Retinal pigment epithelial cell (primary cell): Measurements from ENCODE around the gene FRMD1.

Source experiments
- DNase-seq: peaks from one replicate; pipeline ENCODE4 v3.0.0-alpha.2; 2010; ENCODE audit warnings: low read depth
- H3K4me3 ChIP-seq: 2 replicates; pipeline ENCODE4 v1.5.1; 2011; ENCODE audit warnings: mild to moderate bottlenecking, low read length, control low read depth, moderate library complexity
- CTCF ChIP-seq: conservative IDR thresholded peaks from 2 replicates; pipeline ENCODE4 v1.5.1; 2011; ENCODE audit warnings: low read depth, low read length, control low read depth, inconsistent platforms

Gene FRMD1

GRCh38 chr6:168111911-168112310, 32.9 kb upstream of the FRMD1 start:
- H3K4me3 ChIP-seq = no peak overlapping the region
- no peak for TF ChIP-seq CTCF
- no peak for DNase-seq

GRCh38 chr6:168110437-168110836, 31.4 kb upstream of the FRMD1 start:
- TF ChIP-seq CTCF = no peak
- H3K4me3 ChIP-seq = no peak overlapping the region
- no peak for DNase-seq

- TF ChIP-seq CTCF = no peak
- DNase-seq = no peak
- no peak overlapping the region for H3K4me3 ChIP-seq
These were observed 30.2 kb upstream of the FRMD1 start for GRCh38 chr6:168109171-168109570.

GRCh38 chr6:168107191-168107983, 28.4 kb upstream of the FRMD1 start:
- no peak for DNase-seq
- TF ChIP-seq CTCF = no peak
- H3K4me3 ChIP-seq = no peak overlapping the region

- no peak for TF ChIP-seq CTCF
- no peak overlapping the region for H3K4me3 ChIP-seq
- DNase-seq = no peak
These were observed 27.6 kb upstream of the FRMD1 start for GRCh38 chr6:168106633-168107005.

- TF ChIP-seq CTCF = no peak
- no peak for DNase-seq
- H3K4me3 ChIP-seq = no peak overlapping the region
These were observed 27.0 kb upstream of the FRMD1 start for GRCh38 chr6:168105813-168106632.
